Caco-2 (cell line): ENCODE data around the gene TRIO. TPM values are rescaled to one million over a fixed set of nuclear protein-coding genes. Genes with fewer than 3 reads are reported as not detected.

Experiments
- BruUV-seq: library from RNA; stranded (reverse); fragments of 400-500 nt; replicated peaks from 2 replicates; lab custom pipeline; 2021; lab: Mats Ljungman, UMichigan
- CTCF ChIA-PET: fragments of 300-600 bp; sonication (Branson Sonifier 250); formaldehyde crosslinking; loops from one replicate; lab custom pipeline; 2022; ENCODE audit warnings: antibody characterized with exemption; lab: Charles Lee
- POLR2A ChIA-PET: fragments of 300-600 bp; sonication (Branson Sonifier 250); formaldehyde crosslinking; loops from one replicate; lab custom pipeline; 2022; ENCODE audit warnings: antibody characterized with exemption; lab: Charles Lee
- DNase-seq, 2 experiments: peaks; one replicate each; pipeline versions ENCODE4 v3.0.0 to v3.0.0-alpha.2; 2020 to 2022
- H3K27me3 ChIP-seq: replicated peaks from 2 replicates; pipeline ENCODE4 v1.6.0; 2011; ENCODE audit warnings: low read length; ENCODE audit not compliant: control insufficient read depth, insufficient read depth
- H3K36me3 ChIP-seq: 2 replicates; pipeline ENCODE4 v1.5.1; 2011; ENCODE audit warnings: low read length; ENCODE audit not compliant: control insufficient read depth, insufficient read depth
- H3K4me1 ChIP-seq: fragments of 250-450 bp; sonication (Bioruptor Pico); 2 replicates; pipeline ENCODE4 v1.5.1; 2020; ENCODE audit warnings: mild to moderate bottlenecking
- H3K4me3 ChIP-seq: 2 replicates; pipeline ENCODE4 v1.5.1; 2011; ENCODE audit warnings: low read depth, mild to moderate bottlenecking, control low read depth, low read length
- H3K9me3 ChIP-seq: fragments of 250-450 bp; sonication (Bioruptor Pico); 2 replicates; pipeline ENCODE4 v1.5.1; 2020; ENCODE audit warnings: mild to moderate bottlenecking, moderate library complexity
- H3K27ac Mint-ChIP-seq: one replicate; pipeline ENCODE4 v1.8.0; 2022; ENCODE audit warnings: mixed read lengths; ENCODE audit not compliant: unreplicated experiment
- H3K27me3 Mint-ChIP-seq: one replicate; pipeline ENCODE4 v1.8.0; 2022; ENCODE audit warnings: mixed read lengths; ENCODE audit not compliant: insufficient read depth, unreplicated experiment
- H3K36me3 Mint-ChIP-seq: one replicate; pipeline ENCODE4 v1.8.0; 2022; ENCODE audit warnings: mild to moderate bottlenecking, mixed read lengths; ENCODE audit not compliant: insufficient read depth, unreplicated experiment
- H3K4me1 Mint-ChIP-seq: one replicate; pipeline ENCODE4 v1.8.0; 2022; ENCODE audit warnings: low read depth, mixed read lengths; ENCODE audit not compliant: unreplicated experiment
- H3K4me3 Mint-ChIP-seq: one replicate; pipeline ENCODE4 v1.8.0; 2022; ENCODE audit warnings: mild to moderate bottlenecking, moderate library complexity, mixed read lengths; ENCODE audit not compliant: unreplicated experiment
- H3K9me3 Mint-ChIP-seq: one replicate; pipeline ENCODE4 v1.8.0; 2022; ENCODE audit warnings: mixed read lengths; ENCODE audit not compliant: unreplicated experiment
- CTCF ChIP-seq, 2 experiments: fragments of 200-600 bp in 1 of 2; IDR thresholded peaks; 1 replicate in 1 of 2; 2 replicates in 1 of 2; pipeline versions ENCODE4 v1.5.1 to v1.8.0; 2011 to 2022; ENCODE audit warnings: antibody characterized with exemption in 1 of 2, control low read depth in 1 of 2, inconsistent platforms in 1 of 2, low read depth in 1 of 2, low read length in 1 of 2, mild to moderate bottlenecking in 1 of 2, moderate library complexity in 1 of 2; ENCODE audit not compliant: insufficient read depth in 1 of 2, severe bottlenecking in 1 of 2, unreplicated experiment in 1 of 2
- intact Hi-C: fragments of 100-400 bp; cut with micrococcal nuclease; formaldehyde crosslinking; loops from one replicate; pipeline ENCODE4 v1.10.0; 2022; ENCODE audit not compliant: unreplicated experiment
- total RNA-seq: library from RNA; stranded (reverse); gene quantifications from 2 replicates; pipeline ENCODE4 v1.2.3, GENCODE V29; 2022

Gene TRIO
- total RNA-seq, 1 experiment from 2014 or later: 92.0 TPM

GRCh38 chr5:14343376-14343775 lies 200.2 kb downstream of the TRIO start:
- no peaks in the 10 kb centered on the region for H3K9me3 Mint-ChIP-seq
- no peaks in the 10 kb centered on the region for H3K27me3 ChIP-seq
- H3K36me3 Mint-ChIP-seq: peaks cover 41% of the 10 kb centered on the region
- ChIA-PET CTCF (no interaction called here), POLR2A (no interaction called here)
- BruUV-seq: no TSS peak
- no peak overlapping the region for H3K4me3 Mint-ChIP-seq
- no peaks in the 10 kb centered on the region for H3K9me3 ChIP-seq
- peaks cover 9% of the 10 kb centered on the region; the same call in 1 of the 2 replicates for H3K4me1 ChIP-seq
- intact Hi-C loops: no loop called here
- H3K27ac Mint-ChIP-seq: no peak overlapping the region
- DNase-seq: no peak
- TF ChIP-seq CTCF (IDR thresholded peaks at IDR 0.05; ENCODE audit: insufficient read depth in 1 of 2, low read depth in 1 of 2, low read length in 1 of 2, severe bottlenecking in 1 of 2, unreplicated experiment in 1 of 2): no peak
- H3K36me3 ChIP-seq: no peaks in the 10 kb centered on the region; the same call in 1 of the 2 replicates
- H3K4me1 Mint-ChIP-seq: no peaks in the 10 kb centered on the region
- H3K4me3 ChIP-seq: no peak overlapping the region
- H3K27me3 Mint-ChIP-seq: no peaks in the 10 kb centered on the region

- Mint-ChIP-seq H3K9me3 (no peaks in the 10 kb centered on the region), H3K4me3 (no peak overlapping the region), H3K4me1 (no peaks in the 10 kb centered on the region), H3K27ac (no peak overlapping the region), H3K36me3 (peaks cover 48% of the 10 kb centered on the region), H3K27me3 (no peaks in the 10 kb centered on the region)
- Histone ChIP-seq H3K9me3 (no peaks in the 10 kb centered on the region), H3K4me3 (no peak overlapping the region), H3K36me3 (no peaks in the 10 kb centered on the region; the same call in 1 of the 2 replicates), H3K4me1 (no peaks in the 10 kb centered on the region), H3K27me3 (no peaks in the 10 kb centered on the region)
- intact Hi-C loops: no loop called here
- BruUV-seq: no TSS peak
- no peak for TF ChIP-seq CTCF (IDR thresholded peaks at IDR 0.05; ENCODE audit: insufficient read depth in 1 of 2, low read depth in 1 of 2, low read length in 1 of 2, severe bottlenecking in 1 of 2, unreplicated experiment in 1 of 2)
- POLR2A ChIA-PET: no interaction called here
- no peak for DNase-seq
- CTCF ChIA-PET: no interaction called here
Observed at GRCh38 chr5:14347522-14347921, 204.4 kb downstream of the TRIO start.

GRCh38 chr5:14348142-14348541 lies 205.0 kb downstream of the TRIO start:
- no peak overlapping the region for H3K4me3 Mint-ChIP-seq
- BruUV-seq: no TSS peak
- no peak for TF ChIP-seq CTCF (IDR thresholded peaks at IDR 0.05; ENCODE audit: insufficient read depth in 1 of 2, low read depth in 1 of 2, low read length in 1 of 2, severe bottlenecking in 1 of 2, unreplicated experiment in 1 of 2)
- H3K9me3 Mint-ChIP-seq: no peaks in the 10 kb centered on the region
- H3K4me3 ChIP-seq: no peak overlapping the region
- intact Hi-C loops: no loop called here
- DNase-seq: no peak
- no peaks in the 10 kb centered on the region; the same call in 1 of the 2 replicates for H3K36me3 ChIP-seq
- H3K9me3 ChIP-seq: no peaks in the 10 kb centered on the region
- ChIA-PET CTCF (interaction anchor here (0.7 kb wide), 1 partner anchor 315 kb away, joined by 5 read pairs; no protein-coding TSS in a partner anchor), POLR2A (no interaction called here)
- no peaks in the 10 kb centered on the region for H3K4me1 ChIP-seq
- no peaks in the 10 kb centered on the region for H3K27me3 ChIP-seq
- peaks cover 42% of the 10 kb centered on the region for H3K36me3 Mint-ChIP-seq
- H3K27ac Mint-ChIP-seq: no peak overlapping the region
- no peaks in the 10 kb centered on the region for H3K4me1 Mint-ChIP-seq
- H3K27me3 Mint-ChIP-seq: no peaks in the 10 kb centered on the region
